KMS-11 (cell line): ENCODE results near the gene SUN1.

Source experiments
- H2AFZ ChIP-seq: fragments of 200-600 bp; sonication (generic); 2 replicates; pipeline ENCODE4 v1.6.1; 2016; ENCODE audit warnings: antibody characterized with exemption, mixed run types, low read depth
- H3K27ac ChIP-seq: fragments of 200-600 bp; sonication (generic); 2 replicates; pipeline ENCODE4 v1.6.1; 2016; ENCODE audit warnings: mild to moderate bottlenecking, mixed run types
- H3K27me3 ChIP-seq: fragments of 200-600 bp; sonication (generic); 2 replicates; pipeline ENCODE4 v1.6.1; 2017; ENCODE audit warnings: mild to moderate bottlenecking, low read depth, mixed run types, moderate library complexity; ENCODE audit not compliant: insufficient read depth
- H3K36me3 ChIP-seq: fragments of 200-600 bp; sonication (generic); 2 replicates; pipeline ENCODE4 v1.6.1; 2017; ENCODE audit warnings: mild to moderate bottlenecking, mixed run types; ENCODE audit not compliant: insufficient read depth
- H3K4me1 ChIP-seq: fragments of 200-600 bp; sonication (generic); 2 replicates; pipeline ENCODE4 v1.6.1; 2016; ENCODE audit warnings: mild to moderate bottlenecking, low read depth, mixed run types; ENCODE audit not compliant: poor library complexity, severe bottlenecking
- H3K4me2 ChIP-seq: fragments of 200-600 bp; sonication (generic); 2 replicates; pipeline ENCODE4 v1.7.0; 2016; ENCODE audit warnings: mild to moderate bottlenecking, mixed run types
- H3K4me3 ChIP-seq: fragments of 200-600 bp; sonication (generic); IDR thresholded peaks from 2 replicates; pipeline ENCODE4 v1.6.1; 2017; ENCODE audit warnings: low read depth, low read length, mixed read lengths; ENCODE audit not compliant: insufficient read depth
- H3K79me2 ChIP-seq: fragments of 200-600 bp; sonication (generic); 2 replicates; pipeline ENCODE4 v1.6.1; 2016; ENCODE audit warnings: low read depth, mixed run types; ENCODE audit not compliant: insufficient read depth
- H3K9ac ChIP-seq: fragments of 200-600 bp; sonication (generic); 2 replicates; pipeline ENCODE4 v1.6.1; 2016; ENCODE audit warnings: mild to moderate bottlenecking, mixed run types
- H4K20me1 ChIP-seq: fragments of 200-600 bp; sonication (generic); 2 replicates; pipeline ENCODE4 v1.6.1; 2016; ENCODE audit warnings: mild to moderate bottlenecking, mixed run types; ENCODE audit not compliant: insufficient read depth
- TF ChIP-seq, protein P1 (sequence below): fragments of 200-600 bp; sonication (generic); conservative IDR thresholded peaks from 2 replicates; pipeline ENCODE4 v1.6.1; 2017; ENCODE audit warnings: low read depth, mild to moderate bottlenecking, antibody characterized with exemption, low read length, moderate library complexity, mixed read lengths

The SUN1 gene

GRCh38 chr7:913736-914520 is 81.7 kb downstream of the SUN1 start:
- Histone ChIP-seq H3K4me3 (no peak overlapping the region), H4K20me1 (no peaks in the 10 kb centered on the region), H3K79me2 (no peaks in the 10 kb centered on the region), H2AFZ (no peak overlapping the region), H3K36me3 (no peaks in the 10 kb centered on the region), H3K27ac (no peak overlapping the region), H3K4me1 (no peaks in the 10 kb centered on the region), H3K4me2 (no peak overlapping the region), H3K27me3 (peaks cover 35% of the 10 kb centered on the region), H3K9ac (no peak overlapping the region)
- TF ChIP-seq, protein P1, sequence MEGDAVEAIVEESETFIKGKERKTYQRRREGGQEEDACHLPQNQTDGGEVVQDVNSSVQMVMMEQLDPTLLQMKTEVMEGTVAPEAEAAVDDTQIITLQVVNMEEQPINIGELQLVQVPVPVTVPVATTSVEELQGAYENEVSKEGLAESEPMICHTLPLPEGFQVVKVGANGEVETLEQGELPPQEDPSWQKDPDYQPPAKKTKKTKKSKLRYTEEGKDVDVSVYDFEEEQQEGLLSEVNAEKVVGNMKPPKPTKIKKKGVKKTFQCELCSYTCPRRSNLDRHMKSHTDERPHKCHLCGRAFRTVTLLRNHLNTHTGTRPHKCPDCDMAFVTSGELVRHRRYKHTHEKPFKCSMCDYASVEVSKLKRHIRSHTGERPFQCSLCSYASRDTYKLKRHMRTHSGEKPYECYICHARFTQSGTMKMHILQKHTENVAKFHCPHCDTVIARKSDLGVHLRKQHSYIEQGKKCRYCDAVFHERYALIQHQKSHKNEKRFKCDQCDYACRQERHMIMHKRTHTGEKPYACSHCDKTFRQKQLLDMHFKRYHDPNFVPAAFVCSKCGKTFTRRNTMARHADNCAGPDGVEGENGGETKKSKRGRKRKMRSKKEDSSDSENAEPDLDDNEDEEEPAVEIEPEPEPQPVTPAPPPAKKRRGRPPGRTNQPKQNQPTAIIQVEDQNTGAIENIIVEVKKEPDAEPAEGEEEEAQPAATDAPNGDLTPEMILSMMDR, result no peak

GRCh38 chr7:914521-915194 is 82.4 kb downstream of the SUN1 start:
- Histone ChIP-seq H3K4me1 (no peaks in the 10 kb centered on the region), H3K79me2 (no peaks in the 10 kb centered on the region), H4K20me1 (no peaks in the 10 kb centered on the region), H3K4me2 (no peak overlapping the region), H3K36me3 (no peaks in the 10 kb centered on the region), H2AFZ (no peak overlapping the region), H3K4me3 (no peak overlapping the region), H3K27ac (no peak overlapping the region), H3K9ac (no peak overlapping the region), H3K27me3 (peaks cover 32% of the 10 kb centered on the region; the same call in 1 of the 2 replicates)
- TF ChIP-seq, protein P1, result no peak

DNA sequence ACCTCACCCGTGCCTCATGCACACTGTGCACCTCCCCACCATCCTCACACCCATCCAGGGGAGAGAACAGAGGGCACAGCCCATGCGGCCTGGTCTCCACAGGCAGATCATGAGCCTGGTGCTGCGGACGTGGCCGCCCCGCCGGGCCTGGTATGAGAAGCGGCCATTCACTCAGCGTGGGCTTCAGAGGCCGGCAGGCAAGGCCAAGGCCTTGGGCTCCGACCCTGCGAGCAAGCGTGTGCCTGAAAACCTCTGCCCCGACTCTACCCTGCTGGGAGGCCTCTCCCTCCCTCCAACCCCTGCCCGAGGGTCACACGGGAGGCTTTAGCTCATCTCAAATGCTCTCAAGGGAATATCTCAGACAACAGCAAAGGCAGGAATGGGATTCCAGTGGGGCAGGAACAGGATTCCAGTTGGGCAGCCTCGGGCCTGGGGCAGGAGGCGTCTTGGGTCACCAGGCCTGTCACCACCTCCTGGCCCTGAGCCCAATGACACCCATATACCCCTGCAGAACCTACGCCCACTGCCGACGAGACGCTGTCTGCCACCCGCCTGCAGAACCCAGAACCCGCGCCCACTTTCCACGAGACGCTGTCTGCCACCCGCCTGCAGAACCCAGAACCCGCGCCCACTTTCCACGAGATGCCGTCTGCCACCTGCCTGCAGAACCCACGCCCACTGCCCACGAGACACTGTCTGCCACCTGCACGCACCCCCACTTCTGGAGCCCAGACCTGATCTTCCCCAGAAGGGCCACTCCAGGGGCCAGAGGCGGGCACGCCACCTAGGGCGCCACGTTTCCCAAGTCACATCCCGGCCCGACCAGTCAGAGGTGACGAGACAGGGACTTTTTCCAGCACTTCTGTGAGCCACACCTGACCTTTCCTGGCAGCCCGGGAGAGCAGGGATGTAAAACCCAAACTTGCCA is 83.3 kb downstream of the SUN1 start:
- no peaks in the 10 kb centered on the region for H3K4me1 ChIP-seq
- peaks cover 23% of the 10 kb centered on the region; the same call in 1 of the 2 replicates for H3K27me3 ChIP-seq
- no peak overlapping the region for H3K9ac ChIP-seq
- no peak overlapping the region for H3K4me2 ChIP-seq
- H3K4me3 ChIP-seq, result no peak overlapping the region
- no peak overlapping the region for H3K27ac ChIP-seq
- H2AFZ ChIP-seq, result no peak overlapping the region
- no peaks in the 10 kb centered on the region for H3K36me3 ChIP-seq
- no peaks in the 10 kb centered on the region for H3K79me2 ChIP-seq
- H4K20me1 ChIP-seq, result no peaks in the 10 kb centered on the region
- TF ChIP-seq, protein P1, result no peak

DNA sequence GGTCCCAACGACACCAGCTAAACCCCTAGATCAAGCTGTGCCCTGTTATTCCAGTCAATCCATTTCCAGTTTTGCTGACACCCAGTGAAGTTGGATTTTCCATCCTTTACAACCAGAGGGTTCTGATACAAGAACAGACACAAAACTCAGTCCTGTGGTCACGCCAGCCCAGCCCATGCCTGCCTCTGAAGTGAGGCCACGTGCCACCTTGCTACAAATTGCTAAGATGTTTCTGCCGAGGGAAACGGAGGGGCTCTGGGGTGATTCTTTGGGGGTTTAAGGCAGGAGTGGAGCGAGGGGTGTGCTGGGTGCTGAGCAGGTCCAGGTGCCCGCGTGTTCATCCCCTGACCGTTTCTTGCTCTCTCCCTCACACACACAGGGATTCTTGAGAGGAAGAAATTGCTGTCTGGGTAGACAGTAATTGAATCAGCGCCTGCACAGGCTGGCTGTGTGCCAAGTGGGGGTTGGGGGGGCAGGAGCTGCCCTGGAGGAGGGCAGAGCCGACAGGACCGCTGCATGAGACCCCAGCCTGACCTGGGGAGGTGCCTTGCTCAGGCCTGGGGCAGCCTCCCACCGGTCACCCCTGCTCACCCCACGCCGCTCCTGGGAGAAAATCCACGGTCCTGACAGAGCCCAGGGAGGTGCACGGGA is 84.1 kb downstream of the SUN1 start:
- Histone ChIP-seq H3K4me2 (no peak overlapping the region), H3K36me3 (no peaks in the 10 kb centered on the region), H2AFZ (no peak overlapping the region), H3K79me2 (no peaks in the 10 kb centered on the region), H3K4me3 (no peak overlapping the region), H3K27ac (no peak overlapping the region), H3K27me3 (peaks cover 20% of the 10 kb centered on the region; the same call in 1 of the 2 replicates), H4K20me1 (no peaks in the 10 kb centered on the region), H3K4me1 (no peaks in the 10 kb centered on the region), H3K9ac (no peak overlapping the region)
- TF ChIP-seq, protein P1, result no peak
